D721Med (cell line): Measurements from ENCODE around the gene RPL18.

Experiments used
- DNase-seq: peaks from one replicate; pipeline ENCODE4 v3.0.0; 2011; ENCODE audit warnings: low spot score; ENCODE audit not compliant: insufficient read length
- FAIRE-seq: peaks from 2 replicates; lab custom pipeline; 2011; peaks lifted over from hg19 to GRCh38; lab: Jason Lieb, UNC
- CTCF ChIP-seq: IDR thresholded peaks from 2 replicates; pipeline ENCODE4 v1.5.1; 2012; ENCODE audit warnings: mild to moderate bottlenecking, control low read depth; ENCODE audit not compliant: insufficient read depth; ENCODE audit errors: missing control alignments

RPL18 gene

DNA sequence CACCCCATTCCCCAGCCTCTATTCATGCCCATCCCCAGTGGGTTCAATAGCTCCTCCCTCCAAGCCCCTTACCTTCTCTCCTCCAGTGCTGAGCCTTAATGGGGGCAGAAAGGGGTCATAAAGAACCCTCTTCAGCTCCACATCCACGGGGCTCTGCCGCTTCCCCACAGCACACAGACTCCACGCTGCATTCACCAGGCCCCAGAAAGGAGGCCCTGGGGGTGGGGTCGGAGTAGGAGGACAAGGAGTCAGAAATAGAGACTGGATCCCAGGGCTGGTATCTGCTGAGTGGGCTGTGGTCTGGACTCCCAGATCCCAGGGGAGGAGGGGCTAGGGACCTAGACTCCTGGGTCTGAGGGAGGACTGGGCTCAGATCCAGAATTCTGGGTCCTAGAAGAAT, 25.4 kb upstream of the RPL18 start:
- no peak for TF ChIP-seq CTCF
- DNase-seq (no peak), FAIRE-seq (no peak)

- no peak for FAIRE-seq
- no peak for DNase-seq
- TF ChIP-seq CTCF, result no peak
Measured at GRCh38 chr19:48642862-48643261, 23.9 kb upstream of the RPL18 start.

DNA sequence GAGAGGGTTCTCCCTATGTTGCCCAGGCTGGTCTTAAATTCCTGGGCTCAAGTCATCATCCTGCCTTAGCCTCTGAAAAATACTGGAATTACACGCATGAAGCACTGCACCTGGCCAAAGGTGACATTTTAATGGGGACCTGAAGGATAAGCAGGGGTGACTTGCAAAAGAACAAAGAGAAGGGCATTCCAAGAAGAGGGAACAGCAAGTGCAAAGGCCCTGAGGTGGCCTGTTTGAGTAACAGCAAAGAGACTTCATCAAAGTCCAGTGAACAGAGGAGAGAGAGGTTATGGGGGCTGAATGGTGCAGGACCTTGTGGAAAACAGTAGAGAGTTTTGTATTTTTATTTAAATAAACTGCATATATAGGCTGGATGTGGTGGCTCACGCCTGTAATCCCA, 22.9 kb upstream of the RPL18 start:
- no peak for TF ChIP-seq CTCF
- DNase-seq (no peak), FAIRE-seq (no peak)

- TF ChIP-seq CTCF, result no peak
- FAIRE-seq (no peak), DNase-seq (no peak)
Measured at GRCh38 chr19:48639483-48640375, 20.8 kb upstream of the RPL18 start.

- no peak for FAIRE-seq
- TF ChIP-seq CTCF, result no peak
- DNase-seq, result no peak
Measured at GRCh38 chr19:48638831-48639381, 19.9 kb upstream of the RPL18 start.

- FAIRE-seq, result no peak
- TF ChIP-seq CTCF, result peak; percentile 5
- peak; percentile 67 for DNase-seq
Measured at GRCh38 chr19:48637948-48638830, 19.2 kb upstream of the RPL18 start.
